Vagina (tissue), 2 donors: Measurements from ENCODE around the gene CHST12.

Experiments
- POLR2A ChIP-seq, 2 donors: fragments of 450-650 bp; IDR thresholded peaks; one replicate each; pipeline ENCODE4 v1.6.1; 2017; ENCODE audit warnings: antibody characterized with exemption in 2 of 2, mild to moderate bottlenecking in 2 of 2, moderate library complexity in 2 of 2
- POLR2AphosphoS5 ChIP-seq, 2 donors: sonication (generic); formaldehyde crosslinking; IDR thresholded peaks; one replicate each; pipeline ENCODE4 v1.9.0; 2017; ENCODE audit warnings: antibody characterized with exemption in 2 of 2, mild to moderate bottlenecking in 2 of 2, low read depth in 1 of 2; ENCODE audit not compliant: insufficient read depth in 1 of 2

DNA sequence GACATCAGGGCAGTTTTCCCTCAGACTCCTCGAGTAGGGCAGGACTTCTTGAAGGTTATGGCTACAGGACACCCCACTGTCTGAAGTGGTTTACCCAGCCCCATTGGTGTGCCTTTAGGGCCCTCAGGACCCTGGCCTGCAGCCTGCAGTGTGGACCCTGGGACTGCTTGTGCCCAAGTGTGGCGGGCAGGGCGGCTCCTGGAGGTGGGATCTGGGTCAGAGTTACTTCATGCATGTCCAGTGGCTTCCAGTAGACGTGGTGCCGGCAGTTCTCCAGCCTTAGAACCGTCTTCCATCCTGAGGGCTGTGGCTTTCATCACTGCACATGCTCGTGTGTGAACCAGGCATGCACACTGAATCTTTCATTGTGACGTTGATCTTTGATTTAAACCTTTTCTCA, 32.1 kb upstream of the CHST12 start:
- TF ChIP-seq POLR2A (IDR thresholded peaks at IDR 0.05) (no peak), POLR2AphosphoS5 (IDR thresholded peaks at IDR 0.05; ENCODE audit: insufficient read depth in 1 of 2, low read depth in 1 of 2) (no peak)
